NCI-H128 (cell line): ENCODE measurements around the gene DYNC2I2.
"Not testable (repeated sequence)": the region's sequence is repeated elsewhere in the genome, so short reads cannot be mapped to it uniquely, and the experiment has no call there.

Experiments used
- DNase-seq: peaks from one replicate; lab custom pipeline; 2025; ENCODE audit not compliant: unreplicated experiment; lab: John Stamatoyannopoulos, UW

Gene DYNC2I2

DNA sequence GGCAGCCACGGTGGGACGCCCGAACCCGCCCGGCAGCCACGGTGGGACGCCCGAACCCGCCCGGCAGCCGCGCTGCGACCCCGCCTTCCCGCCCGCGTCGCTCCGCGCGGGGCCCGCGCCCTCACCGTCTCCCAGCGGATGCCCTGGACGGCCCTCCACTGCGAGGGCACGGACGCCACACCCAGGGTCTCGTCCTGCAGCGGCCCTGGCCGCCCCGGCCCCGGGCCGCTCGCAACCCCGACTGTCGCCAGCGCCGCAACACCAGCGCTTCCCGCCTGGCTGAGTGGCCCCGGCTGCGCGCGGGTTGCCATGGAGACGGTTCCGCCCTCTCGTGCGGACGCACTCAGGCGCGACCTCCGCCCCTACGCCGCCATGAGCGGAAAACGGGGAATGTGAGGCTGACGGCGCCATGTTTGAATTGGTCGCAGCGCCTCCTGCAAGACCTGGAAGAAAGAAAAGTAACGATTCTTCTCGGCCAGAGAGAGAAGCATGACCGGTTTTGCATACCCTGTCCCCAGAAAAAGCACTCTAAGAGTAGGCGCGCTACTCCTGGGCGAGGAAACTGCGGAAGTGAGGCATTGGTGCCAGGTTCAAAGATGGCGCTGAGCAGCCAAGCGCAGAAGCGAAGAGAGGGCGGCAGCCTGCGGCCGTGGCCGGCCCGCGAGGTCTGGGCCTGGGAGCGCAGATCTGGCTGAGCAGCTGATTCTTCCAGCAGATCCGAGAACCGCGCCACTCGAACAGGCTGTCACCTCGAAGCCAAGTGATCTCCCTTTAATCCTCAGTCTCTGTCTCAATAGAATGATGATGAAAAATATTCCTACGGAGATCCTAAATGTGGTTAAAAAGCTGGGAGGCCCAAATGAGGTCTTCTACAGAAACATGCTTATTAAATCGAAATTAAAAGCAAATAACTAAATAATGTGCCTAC, at the start of gene DYNC2I2:
Gene DYNC2I2 (minus strand): TSS at position 432 of the 928 bp plus-strand sequence. CDS start 121 bp downstream, at position 311.
- peak; percentile 85 for DNase-seq

- no peak for DNase-seq
Measured at GRCh38 chr9:128706045-128706444, 49.4 kb upstream of the DYNC2I2 start.

- DNase-seq: no peak
Measured at GRCh38 chr9:128705051-128705965, 48.7 kb upstream of the DYNC2I2 start.

DNA sequence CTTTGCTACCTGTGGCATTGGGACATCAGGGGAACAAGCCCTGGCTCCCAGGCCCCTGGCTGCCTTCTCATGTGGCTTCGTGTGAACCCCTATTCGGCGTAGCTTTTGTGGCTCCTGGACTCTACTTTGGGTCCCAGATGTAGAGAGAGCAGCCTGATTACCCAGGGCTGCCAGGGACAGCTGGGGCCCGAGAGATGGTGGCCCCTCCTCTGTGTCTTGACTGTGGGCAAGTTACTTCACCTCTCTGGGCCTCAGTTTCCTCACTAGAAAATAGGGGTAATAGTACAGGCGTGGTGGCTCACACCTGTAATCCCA, 47.7 kb upstream of the DYNC2I2 start:
- DNase-seq: no peak

GRCh38 chr9:128703616-128704355, 47.1 kb upstream of the DYNC2I2 start:
- no peak for DNase-seq

DNA sequence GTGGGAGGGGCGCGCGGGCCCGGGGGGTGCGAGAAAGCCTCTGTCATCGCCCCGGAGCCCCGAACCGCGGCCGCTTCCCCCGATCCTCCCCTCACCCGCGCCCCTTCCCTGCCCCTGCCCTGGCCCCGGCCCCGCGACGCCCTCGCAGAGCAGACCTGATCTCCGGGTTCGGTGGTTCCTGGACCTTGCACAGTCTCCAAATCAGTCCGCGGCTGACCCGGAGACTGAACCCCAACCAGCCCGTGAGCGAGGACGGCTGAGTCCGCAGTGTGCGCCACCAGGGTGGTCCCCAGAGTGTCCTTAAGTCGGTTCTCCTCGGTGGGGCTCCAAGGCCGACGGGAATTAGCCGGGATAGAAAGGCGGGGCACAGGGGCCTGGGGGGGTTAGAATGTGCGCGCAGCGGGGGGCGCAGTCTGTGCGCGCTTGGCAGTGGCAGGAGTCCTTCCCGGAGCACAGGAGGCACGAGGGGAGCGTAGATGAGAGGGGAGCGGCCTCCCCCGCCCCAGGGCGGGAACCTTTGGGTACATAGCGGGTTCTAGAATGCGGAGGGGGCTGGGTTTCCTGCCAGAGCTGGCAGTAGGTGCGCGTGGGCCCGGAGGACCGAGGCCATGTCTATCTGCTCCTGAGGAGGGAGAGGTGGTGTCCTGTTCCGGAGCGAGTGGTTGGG, 46.4 kb upstream of the DYNC2I2 start:
- no peak for DNase-seq

DNA sequence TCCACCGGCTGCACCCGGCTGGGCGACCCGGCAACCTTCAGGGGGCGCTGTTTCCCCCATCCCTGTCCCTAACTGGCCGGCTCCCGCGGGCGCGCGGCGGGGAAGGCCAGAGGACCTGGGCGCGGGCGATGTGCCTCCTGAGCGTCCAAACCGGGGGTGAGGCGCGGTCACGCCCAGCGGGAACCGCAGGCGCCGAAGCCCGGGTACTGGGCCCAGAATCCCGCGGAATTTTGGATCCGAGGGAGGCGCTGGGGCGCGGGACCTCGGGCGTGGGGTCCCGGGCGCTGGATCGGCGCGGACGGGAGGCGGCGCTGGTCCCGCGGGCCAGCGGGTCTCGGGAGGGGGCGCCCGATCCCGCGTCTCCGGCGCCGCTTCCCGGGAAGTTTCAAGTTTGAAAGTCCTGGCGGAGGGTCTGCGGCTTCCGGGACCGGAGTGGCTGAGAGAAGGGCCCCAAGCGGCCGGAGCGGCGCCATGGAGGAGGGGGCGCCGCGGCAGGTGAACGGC, 45.9 kb upstream of the DYNC2I2 start, which contains the start of gene PKN3:
Gene PKN3 (plus strand): TSS at position 59 of the 504 bp plus-strand sequence. CDS start 413 bp downstream, at position 472.
- peak; percentile 74 for DNase-seq

DNA sequence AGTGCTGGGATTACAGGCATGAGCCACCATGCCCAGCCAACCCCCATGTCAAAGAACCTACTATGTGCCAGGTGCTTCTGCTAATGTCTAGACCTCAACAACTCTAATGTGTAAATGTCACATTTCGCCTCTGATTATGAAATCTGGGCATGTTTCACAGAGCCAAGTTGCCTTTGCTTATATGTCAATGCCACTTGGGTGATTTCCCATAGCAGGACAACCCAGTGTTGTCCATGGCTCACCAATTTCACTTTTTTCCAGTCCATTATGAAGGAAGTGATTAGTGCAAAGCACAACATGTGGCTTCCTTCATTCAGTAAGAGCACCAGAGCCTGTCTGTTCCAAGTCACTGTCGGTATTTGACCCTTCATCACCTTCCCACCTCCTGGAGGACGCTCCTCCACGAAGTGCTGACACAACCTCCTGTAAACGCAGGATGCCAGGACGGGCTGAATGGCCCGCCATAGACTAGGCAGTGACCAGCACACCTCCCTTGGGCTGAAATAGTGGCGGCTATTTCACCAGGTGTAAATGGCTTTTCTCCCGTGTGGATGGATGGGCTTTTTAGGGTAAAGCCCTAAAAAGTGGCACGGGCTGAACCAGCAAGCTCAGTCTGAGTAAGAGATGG, 44.7 kb upstream of the DYNC2I2 start:
- no peak for DNase-seq

DNA sequence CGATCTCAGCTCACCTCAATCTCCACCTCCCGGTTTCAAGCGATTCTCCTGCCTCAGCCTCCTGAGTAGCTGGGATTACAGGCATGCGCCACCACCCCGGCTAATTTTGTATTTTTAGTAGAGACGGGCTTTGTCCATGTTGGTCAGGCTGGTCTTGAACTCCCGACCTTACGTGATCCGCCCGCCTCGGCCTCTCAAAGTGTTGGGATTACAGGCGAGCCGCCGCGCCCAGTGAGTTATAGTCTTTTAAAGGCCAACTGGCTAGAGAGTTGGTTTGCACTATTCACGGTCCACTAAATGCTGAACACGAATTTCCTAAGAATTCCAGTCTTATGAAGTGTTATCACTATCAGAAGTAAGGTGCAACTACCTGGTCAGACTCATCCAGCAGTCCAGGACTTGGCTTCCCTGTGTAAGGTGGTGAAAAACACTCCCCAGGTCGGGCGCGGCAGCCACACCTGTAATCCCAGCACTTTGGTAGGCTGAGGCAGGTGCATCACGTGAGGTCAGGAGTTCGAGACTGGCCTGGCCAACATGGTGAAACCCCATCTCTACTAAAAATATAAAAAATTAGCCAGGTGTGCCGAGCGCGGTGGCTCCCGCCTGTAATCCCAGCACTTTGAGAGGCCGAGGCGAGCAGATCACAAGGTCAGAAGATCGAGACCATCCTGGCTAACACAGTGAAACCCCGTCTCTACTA, 42.6 kb upstream of the DYNC2I2 start:
- DNase-seq: not testable (repeated sequence)

- DNase-seq: no peak
Measured at GRCh38 chr9:128696923-128697707, 40.5 kb upstream of the DYNC2I2 start.

GRCh38 chr9:128694344-128694743, 37.7 kb upstream of the DYNC2I2 start:
- DNase-seq: no peak

- not testable (repeated sequence) for DNase-seq
Measured at GRCh38 chr9:128693738-128694137, 37.1 kb upstream of the DYNC2I2 start.

GRCh38 chr9:128690684-128691034, 34.0 kb upstream of the DYNC2I2 start:
- DNase-seq: no peak

GRCh38 chr9:128689820-128690683, 33.4 kb upstream of the DYNC2I2 start:
- no peak for DNase-seq

- no peak for DNase-seq
Measured at GRCh38 chr9:128689293-128689774, 32.7 kb upstream of the DYNC2I2 start.

GRCh38 chr9:128688501-128689292, 32.0 kb upstream of the DYNC2I2 start, which contains the start of gene SET:
TSS of gene SET (plus strand) at chr9:128689222. CDS start at chr9:128689583, 361 bp downstream.
- peak; percentile 94 for DNase-seq
